SU-DHL-6 (cell line): ENCODE results near the gene ADAMTS17.

Experiments
- H2AFZ ChIP-seq: fragments of 200-600 bp; sonication (generic); 2 replicates; pipeline ENCODE4 v1.6.1; 2014; ENCODE audit warnings: low read depth, mild to moderate bottlenecking, moderate library complexity, mixed read lengths, antibody characterized with exemption, low read length; ENCODE audit not compliant: severe bottlenecking
- H3F3A ChIP-seq: fragments of 200-600 bp; shearing (Covaris generic); 2 replicates; pipeline ENCODE4 v1.6.0; 2016; ENCODE audit warnings: antibody characterized with exemption, mild to moderate bottlenecking; ENCODE audit not compliant: insufficient read depth
- H3K27ac ChIP-seq: fragments of 200-600 bp; sonication (generic); 2 replicates; pipeline ENCODE4 v1.5.1; 2016; ENCODE audit warnings: low read depth, mild to moderate bottlenecking, low read length, moderate library complexity, mixed read lengths
- H3K27me3 ChIP-seq: fragments of 200-600 bp; sonication (generic), shearing (Covaris generic); 2 replicates; pipeline ENCODE4 v1.6.0; 2014; ENCODE audit warnings: mild to moderate bottlenecking, low read length
- H3K36me3 ChIP-seq: fragments of 200-600 bp; sonication (generic); 2 replicates; pipeline ENCODE4 v1.6.1; 2014; ENCODE audit warnings: mild to moderate bottlenecking, low read length, mixed read lengths
- H3K4me2 ChIP-seq: fragments of 300-600, 200-600 bp; shearing (Covaris generic), sonication (generic); 2 replicates; pipeline ENCODE4 v1.6.0; 2014; ENCODE audit warnings: low read length, low read depth, mild to moderate bottlenecking; ENCODE audit not compliant: poor library complexity, severe bottlenecking
- H3K4me3 ChIP-seq: fragments of 200-600 bp; sonication (generic); 2 replicates; pipeline ENCODE4 v1.5.1; 2014; ENCODE audit warnings: antibody characterized with exemption, low read length, mild to moderate bottlenecking, mixed read lengths; ENCODE audit not compliant: insufficient read depth, poor library complexity, severe bottlenecking
- H3K79me2 ChIP-seq: fragments of 200-600 bp; sonication (generic); 2 replicates; pipeline ENCODE4 v1.6.1; 2014; ENCODE audit warnings: mild to moderate bottlenecking, low read length, moderate library complexity; ENCODE audit not compliant: insufficient read depth
- H3K9ac ChIP-seq: fragments of 200-600 bp; sonication (generic); 2 replicates; pipeline ENCODE4 v1.7.0; 2014; ENCODE audit warnings: mild to moderate bottlenecking, low read length
- H3K9me2 ChIP-seq: fragments of 200-600 bp; sonication (generic); replicated peaks from 2 replicates; pipeline ENCODE4 v1.6.1; 2014; ENCODE audit warnings: low read length; ENCODE audit not compliant: insufficient read depth
- H3K9me3 ChIP-seq: fragments of 200-600 bp; sonication (generic); 2 replicates; pipeline ENCODE4 v1.6.1; 2014; ENCODE audit warnings: low read length, mixed read lengths; ENCODE audit not compliant: insufficient read depth
- H4K20me1 ChIP-seq: fragments of 200-600 bp; sonication (generic); 2 replicates; pipeline ENCODE4 v1.6.1; 2014; ENCODE audit warnings: low read depth, mild to moderate bottlenecking, antibody characterized with exemption, low read length, moderate library complexity, mixed read lengths
- EZH2phosphoT487 ChIP-seq: fragments of 200-600 bp; sonication (generic), shearing (Covaris generic); conservative IDR thresholded peaks from 2 replicates; pipeline ENCODE4 v1.6.1; 2018; ENCODE audit warnings: mild to moderate bottlenecking, antibody characterized with exemption, low read length, moderate library complexity, mixed read lengths
- TF ChIP-seq, protein P1 (sequence below): fragments of 200-600 bp; sonication (generic); IDR thresholded peaks from one replicate; pipeline ENCODE4 v1.5.1; 2017; ENCODE audit warnings: antibody characterized with exemption, mild to moderate bottlenecking, low read length, moderate library complexity; ENCODE audit not compliant: insufficient read depth, poor library complexity, severe bottlenecking

The ADAMTS17 gene

DNA sequence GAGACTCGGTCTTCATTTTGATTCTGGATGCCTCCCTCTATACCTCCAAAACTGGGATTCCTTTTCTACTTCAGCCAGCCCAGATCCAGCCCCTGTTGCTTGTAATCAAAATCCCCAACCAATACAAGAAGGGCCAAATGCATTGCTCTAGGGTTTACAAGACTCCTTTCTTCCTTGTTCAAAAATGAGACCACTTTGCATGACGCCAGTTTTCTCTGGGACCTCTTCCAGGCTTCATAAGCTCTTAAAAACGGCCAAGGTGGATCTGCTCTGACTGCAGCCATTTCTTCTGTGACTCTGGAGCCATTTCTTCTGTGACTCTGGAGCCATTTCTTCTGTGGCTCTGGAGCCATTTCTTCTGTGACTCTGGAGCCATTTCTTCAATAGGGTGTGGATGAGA lies 71.9 kb downstream of the ADAMTS17 start:
- Histone ChIP-seq H4K20me1 (no peaks in the 10 kb centered on the region), H3K27me3 (no peaks in the 10 kb centered on the region), H2AFZ (no peak overlapping the region), H3K9me3 (no peaks in the 10 kb centered on the region), H3K36me3 (no peaks in the 10 kb centered on the region), H3K9ac (no peak overlapping the region), H3K79me2 (no peaks in the 10 kb centered on the region), H3F3A (no peaks in the 10 kb centered on the region), H3K4me3 (no peak overlapping the region), H3K9me2 (no peaks in the 10 kb centered on the region), H3K4me2 (no peak overlapping the region), H3K27ac (no peak overlapping the region)
- TF ChIP-seq, protein P1, sequence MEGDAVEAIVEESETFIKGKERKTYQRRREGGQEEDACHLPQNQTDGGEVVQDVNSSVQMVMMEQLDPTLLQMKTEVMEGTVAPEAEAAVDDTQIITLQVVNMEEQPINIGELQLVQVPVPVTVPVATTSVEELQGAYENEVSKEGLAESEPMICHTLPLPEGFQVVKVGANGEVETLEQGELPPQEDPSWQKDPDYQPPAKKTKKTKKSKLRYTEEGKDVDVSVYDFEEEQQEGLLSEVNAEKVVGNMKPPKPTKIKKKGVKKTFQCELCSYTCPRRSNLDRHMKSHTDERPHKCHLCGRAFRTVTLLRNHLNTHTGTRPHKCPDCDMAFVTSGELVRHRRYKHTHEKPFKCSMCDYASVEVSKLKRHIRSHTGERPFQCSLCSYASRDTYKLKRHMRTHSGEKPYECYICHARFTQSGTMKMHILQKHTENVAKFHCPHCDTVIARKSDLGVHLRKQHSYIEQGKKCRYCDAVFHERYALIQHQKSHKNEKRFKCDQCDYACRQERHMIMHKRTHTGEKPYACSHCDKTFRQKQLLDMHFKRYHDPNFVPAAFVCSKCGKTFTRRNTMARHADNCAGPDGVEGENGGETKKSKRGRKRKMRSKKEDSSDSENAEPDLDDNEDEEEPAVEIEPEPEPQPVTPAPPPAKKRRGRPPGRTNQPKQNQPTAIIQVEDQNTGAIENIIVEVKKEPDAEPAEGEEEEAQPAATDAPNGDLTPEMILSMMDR: no peak

DNA sequence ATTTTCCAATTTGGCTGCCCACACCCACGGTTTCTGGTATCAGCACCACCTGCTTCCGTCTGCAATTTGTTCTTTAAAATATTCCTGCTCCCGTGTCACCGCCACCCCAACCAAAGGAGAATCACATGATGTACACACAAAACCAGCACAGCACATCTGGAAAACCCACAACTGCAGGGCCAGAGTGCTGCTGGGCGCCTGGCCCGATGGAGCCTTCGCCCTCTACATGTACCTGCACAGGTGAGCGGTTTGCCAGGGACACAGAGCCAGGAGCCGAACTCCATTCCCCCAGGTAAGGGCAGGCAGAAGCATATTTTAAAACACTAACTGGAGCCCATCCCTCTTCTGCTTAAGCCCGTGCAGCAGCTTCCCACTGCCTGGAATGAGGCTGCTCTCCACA lies 75.6 kb downstream of the ADAMTS17 start:
- Histone ChIP-seq H3K4me3 (no peak overlapping the region), H4K20me1 (no peaks in the 10 kb centered on the region), H3K9ac (no peak overlapping the region), H3K9me2 (no peaks in the 10 kb centered on the region), H3K36me3 (no peaks in the 10 kb centered on the region), H3K27me3 (no peaks in the 10 kb centered on the region), H3K27ac (no peak overlapping the region), H3K79me2 (no peaks in the 10 kb centered on the region), H3K9me3 (no peaks in the 10 kb centered on the region), H2AFZ (no peak overlapping the region), H3F3A (no peaks in the 10 kb centered on the region), H3K4me2 (no peak overlapping the region)
- TF ChIP-seq, protein P1: no peak

DNA sequence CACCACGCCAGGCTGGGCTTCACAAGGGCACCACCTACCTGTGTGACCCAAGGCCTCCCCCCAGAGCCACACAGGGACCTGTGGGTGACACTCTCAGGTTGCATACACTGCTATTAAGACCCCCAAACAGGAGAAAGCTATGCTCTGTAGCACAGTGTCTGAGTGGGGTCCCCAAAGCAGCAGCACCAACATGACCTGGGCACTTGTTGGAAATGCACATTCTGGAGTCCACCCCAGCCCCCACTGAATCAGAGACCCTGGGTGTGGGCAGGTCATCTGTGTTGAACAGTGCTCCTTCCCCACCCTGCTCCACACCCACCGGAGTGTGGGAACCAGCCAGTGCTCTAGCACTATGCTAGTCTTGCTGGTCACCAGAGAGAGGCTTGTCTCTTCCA lies 76.1 kb downstream of the ADAMTS17 start:
- H2AFZ ChIP-seq: no peak overlapping the region
- H3K9me3 ChIP-seq: no peaks in the 10 kb centered on the region
- H3K36me3 ChIP-seq: no peaks in the 10 kb centered on the region
- TF ChIP-seq, protein P1: no peak
- no peak for TF ChIP-seq EZH2phosphoT487
- no peaks in the 10 kb centered on the region for H3K27me3 ChIP-seq
- no peaks in the 10 kb centered on the region for H3K79me2 ChIP-seq
- no peak overlapping the region for H3K4me3 ChIP-seq
- H4K20me1 ChIP-seq: no peaks in the 10 kb centered on the region
- no peaks in the 10 kb centered on the region for H3F3A ChIP-seq
- no peak overlapping the region for H3K9ac ChIP-seq
- no peak overlapping the region for H3K4me2 ChIP-seq
- H3K9me2 ChIP-seq: no peaks in the 10 kb centered on the region
- no peak overlapping the region for H3K27ac ChIP-seq
